Smooth muscle cell of the brain vasculature (primary cell): ENCODE results near the gene PSMA6.
"Not testable (repeated sequence)": the region's sequence is repeated elsewhere in the genome, so short reads cannot be mapped to it uniquely, and the experiment has no call there.

Source experiments
- DNase-seq: peaks from one replicate; pipeline ENCODE4 v3.0.0-alpha.2; 2012; ENCODE audit warnings: low read depth, low spot score

The PSMA6 gene

DNA sequence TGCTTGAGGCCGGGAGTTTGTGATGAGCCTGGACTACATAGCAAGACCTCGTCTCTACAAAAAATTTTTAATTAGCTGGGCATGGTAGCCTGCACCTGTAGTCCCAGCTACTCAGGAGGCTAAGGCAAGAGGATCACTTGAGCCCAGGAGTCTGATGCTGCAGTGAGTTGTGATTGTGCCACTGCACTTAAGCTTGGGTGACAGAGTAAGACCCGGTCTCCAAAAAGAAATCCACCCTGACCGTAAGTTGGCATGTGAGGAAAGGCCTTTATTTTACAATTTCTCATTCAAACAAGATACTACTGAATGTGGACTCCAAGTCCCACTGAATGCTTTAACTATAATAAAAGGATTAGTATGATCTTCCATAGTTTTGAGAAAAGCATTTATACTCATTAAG is 27.3 kb downstream of the PSMA6 start:
- DNase-seq, result no peak

DNA sequence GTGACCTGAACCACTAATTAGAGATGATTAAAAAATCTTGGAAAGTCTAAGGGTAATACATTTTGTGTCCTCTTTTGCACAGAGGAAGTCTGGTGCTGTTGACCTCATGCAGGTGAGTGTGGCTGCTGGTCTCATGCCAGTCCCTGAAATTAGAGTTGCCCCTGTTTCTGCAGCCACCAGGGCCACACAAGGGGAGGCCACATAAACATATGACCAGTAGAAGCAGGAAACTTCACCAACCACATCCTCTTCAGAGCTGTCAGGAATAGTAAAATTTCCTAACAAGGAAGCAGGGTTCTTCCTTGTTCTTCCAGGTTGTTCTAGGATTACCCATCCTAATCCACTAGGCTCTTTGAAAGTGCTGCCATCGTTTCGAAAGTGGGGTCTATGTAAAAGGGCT is 28.3 kb downstream of the PSMA6 start:
- DNase-seq, result no peak

DNA sequence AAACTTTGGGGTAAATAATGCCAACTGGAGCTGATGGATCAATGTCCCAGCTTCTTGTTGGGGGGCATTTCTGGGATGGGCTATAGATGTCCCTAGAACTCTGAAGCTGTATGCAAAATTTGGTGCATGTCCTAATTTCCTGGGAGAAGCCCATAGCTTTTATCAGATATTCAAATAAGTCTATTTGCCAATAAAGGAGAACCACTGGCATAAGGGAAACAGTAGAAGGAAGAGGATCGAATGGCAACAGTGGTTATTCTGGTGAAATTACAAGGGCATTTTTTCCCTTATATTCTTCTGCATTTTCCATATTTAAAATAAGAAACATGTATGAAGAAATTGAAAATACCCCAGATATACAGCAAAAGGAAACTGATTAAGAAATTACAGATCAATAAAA is 34.2 kb downstream of the PSMA6 start:
- DNase-seq, result no peak

DNA sequence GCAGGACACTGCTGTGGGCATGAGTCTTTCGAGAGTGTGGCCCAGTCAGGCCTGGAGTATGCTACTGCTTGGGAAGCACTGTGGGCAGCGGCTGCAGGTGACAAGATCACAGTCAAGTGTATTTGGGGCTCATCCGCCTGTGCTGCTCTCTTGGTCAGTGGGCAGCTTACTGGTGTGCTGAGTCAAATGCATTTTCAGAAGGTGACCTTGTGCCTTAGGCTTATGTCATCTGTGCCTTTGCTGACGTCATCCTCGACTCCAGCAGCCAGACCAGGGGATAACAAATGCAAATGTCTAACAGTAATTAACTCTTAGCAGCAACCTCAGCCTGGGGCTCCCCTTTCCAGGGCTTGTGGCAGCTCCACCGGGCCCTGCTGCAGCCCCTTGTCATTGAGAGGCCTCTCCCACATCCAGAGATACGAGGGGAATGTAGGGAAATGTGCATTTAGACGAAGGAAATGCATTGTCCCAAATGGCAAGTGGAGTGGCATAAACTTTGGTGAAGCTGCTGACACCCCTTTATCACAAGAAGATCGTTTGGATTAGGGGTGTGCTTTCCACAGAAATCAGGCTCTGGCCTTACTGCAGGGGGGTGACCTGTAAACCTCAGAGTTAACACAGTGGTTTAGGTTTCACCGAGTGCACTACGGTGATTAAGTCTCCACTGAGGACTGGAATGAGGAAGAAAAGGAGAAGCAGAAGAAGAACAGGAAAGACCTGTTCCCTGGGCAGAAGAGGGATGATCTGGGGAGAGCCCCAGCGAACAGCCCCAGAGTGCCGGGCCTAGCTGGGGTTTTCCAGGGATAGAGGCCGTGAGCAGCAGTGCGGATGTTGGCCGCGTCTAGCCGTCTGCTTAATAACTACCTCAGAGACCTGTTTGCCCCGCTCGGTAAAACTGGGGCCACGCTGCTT is 39.7 kb downstream of the PSMA6 start:
- DNase-seq, result no peak

DNA sequence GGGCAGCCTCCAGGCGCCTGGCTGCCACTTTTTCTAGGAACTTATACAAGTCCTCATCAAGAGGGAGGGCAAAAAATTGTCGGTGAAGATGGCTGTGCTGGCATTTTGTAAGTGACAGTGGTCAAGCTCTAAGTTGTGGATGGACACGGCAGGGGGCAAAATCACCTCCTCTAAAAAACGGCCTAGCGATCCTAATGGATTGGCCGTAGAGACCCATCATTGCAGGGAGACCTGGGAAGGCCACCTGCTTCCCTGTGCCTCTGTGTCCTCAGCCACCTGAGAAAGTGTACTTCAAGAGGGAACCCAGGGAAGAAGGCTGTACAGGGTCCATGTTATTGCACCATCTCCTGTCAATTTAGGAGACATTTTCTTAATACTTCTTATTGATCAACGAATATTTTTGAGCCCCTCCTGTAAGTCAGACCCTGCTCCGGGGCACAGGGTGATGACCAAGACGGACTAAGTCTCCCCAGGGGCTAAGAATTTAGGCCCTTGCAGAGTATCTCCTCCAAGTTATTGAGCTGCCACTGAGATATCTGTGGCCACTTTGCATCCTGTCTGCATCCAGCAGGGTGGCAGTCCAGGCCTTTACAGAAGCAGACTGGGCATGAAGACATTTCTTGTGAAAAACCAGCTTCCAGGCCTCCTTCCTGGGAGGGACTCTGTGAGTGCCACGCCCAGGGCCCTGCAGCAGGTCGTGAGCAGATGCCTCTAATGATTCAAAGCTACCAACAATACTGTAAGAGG is 40.5 kb downstream of the PSMA6 start:
- DNase-seq, result no peak

DNA sequence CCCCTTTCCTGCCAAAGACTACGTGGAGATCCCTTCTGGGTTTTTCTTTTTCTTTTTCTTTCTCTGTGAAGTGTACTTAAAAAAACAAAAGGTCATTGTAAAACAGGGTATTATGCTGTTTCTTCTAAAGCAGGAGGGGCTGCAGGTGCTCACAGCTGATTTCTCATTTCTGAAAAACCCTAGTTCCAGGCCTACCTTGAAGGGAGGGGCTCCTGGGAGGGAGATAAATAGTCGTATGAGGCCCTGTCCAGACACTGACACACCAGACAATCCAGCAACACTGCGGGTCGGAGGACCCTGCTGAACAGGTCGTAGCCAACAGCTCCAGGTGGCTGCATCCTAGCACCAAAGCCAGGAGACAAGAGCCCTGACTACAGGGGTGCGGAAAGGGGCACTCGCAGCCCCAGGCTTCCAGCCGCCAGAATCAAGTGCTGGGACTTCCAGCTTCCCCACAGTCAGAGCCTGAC is 41.1 kb downstream of the PSMA6 start:
- no peak for DNase-seq

DNA sequence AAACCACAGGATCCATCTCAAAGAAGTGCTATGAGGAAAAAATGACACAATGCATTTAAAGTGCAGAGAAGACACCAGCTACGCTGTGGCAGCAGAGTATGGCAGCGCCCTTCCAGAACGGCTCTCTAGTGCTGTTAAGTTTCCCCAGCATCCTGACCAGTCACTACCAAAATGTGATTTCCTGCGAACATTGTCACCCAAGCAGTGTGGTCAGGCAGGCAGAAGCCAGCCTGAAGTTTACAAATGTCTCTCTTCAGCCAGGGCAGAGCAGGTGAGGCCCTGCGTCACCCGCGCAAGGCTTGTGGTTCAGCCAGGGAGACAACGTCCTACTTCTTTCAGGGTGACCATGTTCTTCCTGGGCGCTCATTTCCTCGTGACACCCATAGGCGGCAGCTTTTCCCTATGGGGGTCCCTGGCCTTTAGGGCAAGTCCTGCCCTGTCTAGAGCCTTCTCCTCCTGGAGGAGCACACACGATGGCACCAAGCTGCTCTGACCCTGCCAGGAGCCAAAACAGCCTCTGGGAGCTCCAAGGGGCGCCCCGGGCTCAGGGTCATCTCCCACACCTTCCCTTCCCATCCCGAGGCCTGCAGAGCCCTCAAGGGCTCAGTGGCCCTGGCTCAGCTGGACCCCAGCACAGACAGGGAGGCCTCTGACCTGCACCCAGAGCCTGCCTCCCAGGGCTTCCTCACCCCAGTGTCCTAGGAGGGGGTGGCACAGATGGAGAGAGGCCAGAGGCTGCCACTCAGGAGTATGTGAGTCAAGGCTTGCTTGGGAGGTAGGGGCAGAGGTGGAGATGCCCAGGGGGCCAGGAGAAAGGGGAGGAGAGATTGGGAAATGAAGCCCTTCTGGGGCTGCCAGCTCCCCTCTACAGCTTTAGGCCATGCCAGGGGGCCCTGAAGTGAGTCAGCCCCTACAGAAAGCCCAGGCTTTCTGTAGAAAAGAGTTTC is 41.9 kb downstream of the PSMA6 start:
- no peak for DNase-seq

DNA sequence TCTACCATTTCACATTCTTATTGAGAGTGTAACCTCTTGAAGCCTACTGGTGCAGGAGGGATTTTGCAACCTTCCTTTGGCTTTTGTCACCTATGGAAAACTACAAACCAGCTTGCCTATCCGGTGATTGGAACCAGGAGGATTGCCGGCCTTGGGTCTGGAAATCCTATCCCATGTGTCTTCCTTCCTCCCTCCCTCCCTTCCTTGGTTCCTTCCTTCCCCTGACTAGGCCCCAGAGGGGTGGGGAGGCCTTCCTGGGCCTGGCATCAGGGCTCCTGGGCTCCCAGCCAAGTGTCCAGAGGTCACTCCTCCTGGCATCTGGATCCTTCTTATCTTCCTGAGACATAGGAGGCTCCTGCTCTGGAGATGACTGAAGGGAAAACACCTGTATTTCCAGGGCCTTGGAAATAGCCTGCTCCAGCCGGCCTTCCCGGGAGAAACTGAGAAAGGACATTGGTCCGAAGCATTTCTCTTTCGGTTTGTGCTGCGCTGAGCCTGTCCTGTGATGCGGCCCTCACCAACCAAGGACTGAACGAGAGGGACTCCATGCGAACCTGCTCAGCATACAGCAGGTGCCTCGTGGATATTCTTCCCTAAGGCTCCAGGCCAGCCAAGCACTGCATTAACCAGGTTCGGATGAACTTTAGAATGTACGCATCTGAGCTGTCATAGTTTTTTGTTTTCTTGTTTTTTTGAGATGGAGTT is 43.4 kb downstream of the PSMA6 start:
- no peak for DNase-seq

DNA sequence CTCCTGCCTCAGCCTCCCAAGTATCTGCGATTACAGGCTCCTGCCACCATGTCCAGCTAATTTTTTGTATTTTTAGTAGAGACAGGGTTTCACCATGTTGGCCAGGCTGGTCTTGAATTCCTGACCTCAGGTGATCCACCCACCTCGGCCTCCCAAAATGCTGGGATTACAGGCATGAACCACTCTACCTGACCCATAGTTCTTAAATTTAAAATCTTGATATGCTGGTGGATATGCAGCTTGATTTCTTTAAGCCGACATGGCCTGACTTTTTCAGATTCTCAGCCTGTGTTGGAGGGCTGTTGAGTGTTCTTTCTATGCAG is 44.0 kb downstream of the PSMA6 start:
- DNase-seq, result not testable (repeated sequence)

DNA sequence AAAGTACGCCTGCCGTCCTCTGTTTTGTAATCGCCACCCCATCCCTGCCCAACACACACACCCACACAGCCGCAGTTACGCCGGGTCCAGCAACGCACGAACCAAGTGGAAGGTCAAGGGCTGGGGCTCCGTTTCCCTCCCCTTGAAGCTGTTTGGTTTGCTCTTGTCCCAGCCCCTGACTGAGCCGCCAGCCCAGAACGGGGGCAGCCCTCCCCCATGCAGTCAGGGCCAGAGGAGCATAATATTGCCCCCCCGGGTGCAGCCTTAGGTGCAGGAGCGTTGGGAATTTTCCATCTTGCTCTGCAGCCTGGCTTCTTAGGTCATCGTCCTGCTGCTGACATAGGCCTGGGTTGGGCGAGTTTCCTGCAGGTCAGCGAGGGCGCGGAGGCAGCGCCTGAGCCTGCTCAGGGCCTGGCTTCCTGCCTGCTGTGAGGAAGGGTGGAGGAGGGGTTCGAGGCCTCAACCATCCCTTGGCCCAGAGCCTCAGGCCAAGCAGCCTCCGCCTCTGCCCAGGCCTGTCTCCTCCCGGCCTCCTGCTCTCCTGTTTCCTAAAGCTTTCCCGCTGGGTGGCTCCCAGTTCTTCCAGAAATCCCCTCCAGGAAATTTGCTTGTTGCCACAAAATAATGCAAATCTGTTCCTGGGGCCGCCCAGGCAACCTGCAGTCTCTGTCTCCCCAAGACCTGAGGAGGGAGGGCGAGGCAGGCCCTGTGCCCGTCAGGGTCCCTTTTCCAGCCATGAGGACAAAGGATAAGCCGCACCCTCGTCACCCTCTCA is 44.5 kb downstream of the PSMA6 start:
- DNase-seq, result peak; percentile 70

DNA sequence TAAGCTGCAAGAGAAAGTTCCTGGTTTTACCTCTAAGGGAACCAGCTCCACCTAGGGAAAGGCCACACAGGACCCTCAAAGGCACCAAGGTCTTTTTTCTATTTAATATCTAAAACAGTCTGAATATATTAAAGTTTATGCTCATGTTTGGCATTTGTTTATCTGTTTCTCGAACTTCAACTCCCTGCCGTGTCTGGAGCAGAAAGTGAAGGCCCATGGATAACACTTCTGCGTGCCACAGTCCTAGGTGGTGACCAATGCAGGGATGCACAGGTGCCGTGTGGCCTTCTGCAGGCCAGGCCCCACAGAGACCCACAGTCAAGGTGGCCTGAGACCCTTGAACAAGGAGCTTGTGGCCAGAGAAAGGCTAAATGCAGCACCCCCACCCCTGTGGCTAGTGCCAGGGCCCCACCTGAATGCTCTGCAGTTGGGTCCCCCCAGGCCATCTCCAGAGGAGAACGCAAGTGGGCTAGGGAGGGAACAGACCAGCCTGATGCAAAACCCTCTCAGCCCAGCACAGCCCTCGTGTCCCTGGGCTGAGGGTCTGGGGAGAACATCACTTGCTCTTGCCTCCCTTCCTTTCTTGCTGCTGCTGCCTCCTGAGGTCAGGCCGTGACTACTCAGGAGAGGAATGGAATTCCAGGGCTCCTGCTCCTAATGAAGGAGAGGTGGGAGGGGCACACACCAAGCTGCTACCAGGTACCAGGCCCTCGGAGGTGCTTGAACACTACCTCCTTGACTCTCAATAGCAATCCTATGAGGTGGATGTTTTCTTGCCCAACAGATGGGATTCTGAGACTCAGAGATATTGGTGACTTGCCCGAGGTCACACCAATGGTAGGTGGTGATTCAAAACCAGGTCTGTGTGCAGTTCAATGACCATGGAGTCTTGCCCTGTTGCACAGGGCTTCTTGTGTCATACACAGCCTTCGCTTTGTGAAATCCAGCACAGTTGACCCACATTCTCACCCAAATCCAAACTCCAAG is 45.4 kb downstream of the PSMA6 start:
- no peak for DNase-seq

DNA sequence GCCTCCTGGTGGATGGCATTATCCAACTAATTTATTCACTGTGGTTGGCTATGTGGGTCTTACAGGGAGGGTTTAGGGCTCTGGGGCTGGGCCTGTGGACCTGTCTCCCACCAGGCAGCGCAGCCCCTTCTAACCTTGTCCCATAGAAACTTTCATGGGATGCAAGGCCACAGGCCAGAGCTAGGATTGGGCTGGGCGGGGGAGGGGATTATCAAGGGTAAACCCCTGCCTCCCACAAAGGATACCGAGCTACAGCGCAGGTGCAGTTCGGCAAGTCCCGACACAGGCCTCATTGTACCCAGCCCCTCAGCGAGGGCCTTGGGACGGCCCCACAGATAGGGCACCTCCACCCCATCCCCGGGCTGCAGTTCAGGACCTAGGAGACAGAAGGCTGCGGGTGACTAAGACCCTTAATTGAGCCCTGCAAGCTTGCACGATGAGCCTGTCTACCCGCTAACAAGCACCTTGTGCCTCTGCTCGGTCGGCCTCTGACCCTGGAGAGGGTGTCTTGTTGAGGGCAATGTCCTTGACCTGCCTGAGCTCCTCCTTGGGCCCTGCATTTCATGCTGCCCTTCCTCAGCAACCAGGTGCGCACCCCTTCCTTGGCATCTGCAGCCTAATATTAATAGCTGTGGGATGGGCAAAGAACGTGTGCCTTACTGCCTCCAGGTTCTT is 46.7 kb downstream of the PSMA6 start:
- no peak for DNase-seq

DNA sequence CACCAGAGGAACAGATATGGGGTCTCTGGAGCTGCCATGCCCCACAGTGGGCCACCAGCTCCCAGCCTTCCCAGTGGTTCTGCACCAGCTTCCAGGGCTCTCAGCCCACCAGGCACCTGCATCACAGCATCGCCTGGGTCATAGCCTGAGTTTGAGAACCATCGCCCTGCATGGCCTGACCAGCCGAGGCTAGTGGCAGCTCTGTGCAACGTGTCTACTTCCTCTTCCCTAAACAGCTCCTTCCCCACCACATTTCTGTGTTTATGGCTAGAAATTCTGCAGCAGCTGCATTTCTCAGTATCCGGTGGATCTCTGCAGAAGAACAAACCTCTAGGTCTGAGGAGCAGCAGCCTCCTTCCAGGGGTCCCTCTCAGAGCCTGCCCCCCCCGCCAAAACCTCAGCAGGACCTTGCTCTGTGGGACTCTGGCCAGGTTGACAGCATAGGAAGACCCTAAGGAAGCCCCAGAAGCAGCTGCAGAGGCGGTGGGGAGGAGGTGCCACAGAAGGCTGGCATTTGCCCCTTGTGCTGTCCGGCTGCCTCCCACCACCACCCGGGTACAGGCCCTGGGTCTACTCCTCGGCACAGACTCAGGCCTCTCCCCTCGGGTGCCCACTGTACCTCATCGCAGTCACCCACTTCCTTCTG is 47.7 kb downstream of the PSMA6 start:
- DNase-seq, result no peak

DNA sequence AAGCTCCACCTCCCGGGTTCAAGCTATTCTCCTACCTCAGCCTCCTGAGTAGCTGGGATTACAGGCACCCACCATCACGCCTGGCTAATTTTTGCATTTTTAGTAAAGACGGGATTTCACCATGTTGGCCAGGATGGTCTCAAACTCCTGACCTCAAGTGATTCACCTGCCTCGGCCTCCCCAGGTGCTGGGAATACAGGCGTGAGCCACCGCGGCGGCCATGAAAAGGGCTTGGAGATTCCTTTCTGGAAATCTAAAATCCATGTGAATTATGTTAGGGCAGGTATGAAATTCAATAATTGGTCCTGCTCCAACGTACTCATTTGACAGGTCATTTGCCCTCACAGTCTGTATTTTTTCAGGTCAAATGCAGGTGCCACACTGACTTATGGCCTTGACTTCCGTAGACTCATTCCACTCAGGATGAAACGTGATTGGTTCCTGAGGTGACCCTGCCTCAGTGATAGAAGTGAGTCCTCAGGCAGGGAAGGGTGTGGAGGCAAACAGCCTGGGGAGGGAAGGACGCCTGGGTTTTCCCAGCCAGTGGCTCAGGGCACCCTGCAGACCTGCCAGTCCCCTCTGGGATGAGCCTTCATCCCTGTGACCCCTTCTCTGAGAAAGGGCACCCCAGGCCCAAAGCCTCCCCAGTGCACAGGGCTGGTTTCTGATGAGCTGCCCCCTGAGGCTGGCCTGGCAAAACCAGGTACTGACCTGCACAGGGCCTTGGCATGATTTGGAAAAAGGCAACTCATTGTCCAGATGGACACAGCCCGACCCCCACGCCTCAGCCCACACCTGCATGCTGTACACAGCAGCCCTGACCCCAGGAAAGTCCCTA is 48.7 kb downstream of the PSMA6 start:
- DNase-seq, result no peak

DNA sequence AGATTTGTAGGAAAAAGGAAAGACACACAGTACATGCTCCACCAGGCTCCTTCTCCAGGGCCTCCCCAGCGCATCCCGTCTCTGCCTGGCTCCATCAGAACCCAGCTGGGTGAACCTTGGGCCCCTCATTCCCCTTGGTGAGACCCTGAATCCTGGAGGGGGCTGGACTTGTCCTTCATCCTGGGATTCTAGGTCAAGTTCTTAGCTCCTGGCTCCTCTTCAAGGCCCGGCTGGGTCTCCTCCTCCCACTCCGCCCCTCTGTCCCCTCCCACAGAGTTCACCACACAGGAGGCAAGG is 49.2 kb downstream of the PSMA6 start:
- DNase-seq, result peak; percentile 72

DNA sequence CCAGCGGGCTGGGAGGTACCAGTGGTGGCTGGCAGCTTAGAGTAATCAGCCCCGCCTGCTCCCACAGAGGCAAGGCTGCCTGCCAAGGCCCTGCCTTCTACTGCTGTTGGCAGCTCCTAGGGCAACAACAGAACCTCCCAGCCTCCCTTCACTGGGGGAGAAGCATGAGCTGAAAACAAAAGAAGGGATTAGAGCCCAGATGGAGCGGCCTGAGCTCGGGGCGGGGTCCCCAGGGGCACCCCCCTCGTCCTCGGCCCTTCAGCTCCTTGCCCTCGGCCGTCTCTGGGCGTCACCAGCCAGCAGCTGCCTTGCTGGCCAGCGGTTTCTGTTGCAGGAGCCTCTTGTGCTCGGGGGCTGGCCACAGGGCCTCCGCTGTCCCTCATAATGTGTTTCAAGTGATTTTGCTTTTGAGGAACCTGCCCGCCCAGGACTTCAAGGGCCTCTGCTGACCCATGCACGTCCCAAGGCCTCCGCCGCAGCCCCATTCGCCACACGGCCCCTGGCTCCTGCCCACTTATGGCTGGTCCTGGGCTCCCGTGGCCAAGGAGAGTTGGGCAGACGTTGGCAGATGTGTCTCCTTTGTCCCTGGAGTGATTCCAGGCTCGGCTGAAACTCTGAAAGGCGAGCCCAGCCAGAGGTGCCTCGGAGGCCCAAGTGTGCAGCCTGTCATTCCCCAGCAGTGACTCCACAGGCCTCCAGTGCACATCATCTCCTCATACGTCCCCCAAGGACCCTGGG is 49.7 kb downstream of the PSMA6 start:
- DNase-seq, result no peak
